Esophagus muscularis mucosa (tissue), 4 donors: ENCODE results near the gene SDK2. TPM values are rescaled to one million over a fixed set of nuclear protein-coding genes. Genes with fewer than 3 reads are reported as not detected.

ENCODE experiments used
- DNase-seq: peaks from one replicate; pipeline ENCODE4 v3.0.0-alpha.2; 2017; ENCODE audit errors: extremely low spot score
- H3K27ac ChIP-seq, 4 donors: fragments of 200-600 bp; sonication (generic); replicated peaks in 1 of 4; 1 replicate in 3 of 4; 2 replicates in 1 of 4; pipeline ENCODE4 v1.5.1; 2016 to 2019; ENCODE audit warnings: mild to moderate bottlenecking in 1 of 4
- H3K27me3 ChIP-seq, 4 donors: fragments of 200-600 bp; sonication (generic); one replicate each; pipeline versions ENCODE4 v1.5.1 to v1.6.0; 2016 to 2019
- H3K36me3 ChIP-seq, 4 donors: fragments of 200-600 bp; sonication (generic); one replicate each; pipeline ENCODE4 v1.5.1; 2016 to 2019
- H3K4me1 ChIP-seq, 4 donors: fragments of 200-600 bp; sonication (generic); one replicate each; pipeline ENCODE4 v1.5.1; 2016 to 2019
- H3K4me3 ChIP-seq, 4 donors: fragments of 200-600 bp; sonication (generic); 1 replicate in 2 of 4; 2 replicates in 2 of 4; pipeline ENCODE4 v1.5.1; 2016 to 2019; ENCODE audit warnings: mild to moderate bottlenecking in 4 of 4, moderate library complexity in 1 of 4
- H3K9me3 ChIP-seq, 4 donors: fragments of 200-600 bp; sonication (generic); 1 replicate in 3 of 4; 2 replicates in 1 of 4; pipeline ENCODE4 v1.5.1; 2016 to 2019
- CTCF ChIP-seq, 3 experiments: fragments of 200-600 bp in 2 of 3; fragments of 450-650 bp in 1 of 3; sonication (generic) in 2 of 3; IDR thresholded peaks; one replicate each; pipeline ENCODE4 v1.5.1; 2017 to 2019; ENCODE audit warnings: antibody characterized with exemption in 3 of 3, mild to moderate bottlenecking in 2 of 3, moderate library complexity in 1 of 3
- EP300 ChIP-seq: sonication (generic); formaldehyde crosslinking; IDR thresholded peaks from one replicate; pipeline ENCODE4 v1.6.1; 2017; ENCODE audit warnings: antibody characterized with exemption
- POLR2A ChIP-seq: fragments of 450-650 bp; IDR thresholded peaks from one replicate; pipeline ENCODE4 v1.6.1; 2017; ENCODE audit warnings: antibody characterized with exemption, moderate library complexity, mild to moderate bottlenecking, low read depth
- POLR2AphosphoS5 ChIP-seq, 2 donors: sonication (generic); formaldehyde crosslinking; IDR thresholded peaks; one replicate each; pipeline ENCODE4 v1.6.1; 2017; ENCODE audit warnings: antibody characterized with exemption in 2 of 2
- WGBS: methylation state at CpG from one replicate; pipeline ENCODE4 v1.1.5; 2018; 5-methylcytosine and 5-hydroxymethylcytosine counted together
- intact Hi-C: fragments of 100-400 bp; cut with DNase I; formaldehyde crosslinking; loops from one replicate; pipeline ENCODE4 v1.15.1; 2023
- total RNA-seq, 4 donors: library from RNA; depleted of rRNA; stranded (reverse); fragments of >200 nt; gene quantifications; one replicate each; pipeline versions ENCODE4 v1.1.0 to v1.2.1, GENCODE V29; 2016

The SDK2 gene
- total RNA-seq, 4 donors from 2014 or later: 0.42 to 2.0 (median 1.2) TPM

GRCh38 chr17:73582359-73582758 is 61.9 kb downstream of the SDK2 start:
- Histone ChIP-seq H3K9me3 (no peaks in the 10 kb centered on the region), H3K36me3 (no peaks in the 10 kb centered on the region), H3K27ac (no peak overlapping the region), H3K27me3 (peaks cover 0 to 34% (median 0%) of the 10 kb centered on the region in 4 donors), H3K4me3 (no peak overlapping the region), H3K4me1 (no peaks in the 10 kb centered on the region)
- intact Hi-C loops: no loop called here
- TF ChIP-seq POLR2AphosphoS5 (IDR thresholded peaks at IDR 0.05): no peak
- TF ChIP-seq CTCF (IDR thresholded peaks at IDR 0.05): no peak
- no peak for TF ChIP-seq POLR2A
- TF ChIP-seq EP300: no peak
- 74% methylated on average over 6 of the region's 6 CpGs for WGBS
- DNase-seq: no peak

- intact Hi-C loops: no loop called here
- Histone ChIP-seq H3K9me3 (no peaks in the 10 kb centered on the region), H3K27me3 (peaks cover 0 to 39% (median 0%) of the 10 kb centered on the region in 4 donors), H3K4me3 (no peak overlapping the region), H3K36me3 (no peaks in the 10 kb centered on the region), H3K4me1 (no peaks in the 10 kb centered on the region), H3K27ac (no peak overlapping the region)
- TF ChIP-seq CTCF (IDR thresholded peaks at IDR 0.05): no peak
- TF ChIP-seq POLR2AphosphoS5 (IDR thresholded peaks at IDR 0.05): no peak
- no peak for TF ChIP-seq POLR2A
- TF ChIP-seq EP300: no peak
- 100% methylated on average over 4 of the region's 7 CpGs for WGBS
- no peak for DNase-seq
Measured at GRCh38 chr17:73581379-73581778, 62.9 kb downstream of the SDK2 start.

DNA sequence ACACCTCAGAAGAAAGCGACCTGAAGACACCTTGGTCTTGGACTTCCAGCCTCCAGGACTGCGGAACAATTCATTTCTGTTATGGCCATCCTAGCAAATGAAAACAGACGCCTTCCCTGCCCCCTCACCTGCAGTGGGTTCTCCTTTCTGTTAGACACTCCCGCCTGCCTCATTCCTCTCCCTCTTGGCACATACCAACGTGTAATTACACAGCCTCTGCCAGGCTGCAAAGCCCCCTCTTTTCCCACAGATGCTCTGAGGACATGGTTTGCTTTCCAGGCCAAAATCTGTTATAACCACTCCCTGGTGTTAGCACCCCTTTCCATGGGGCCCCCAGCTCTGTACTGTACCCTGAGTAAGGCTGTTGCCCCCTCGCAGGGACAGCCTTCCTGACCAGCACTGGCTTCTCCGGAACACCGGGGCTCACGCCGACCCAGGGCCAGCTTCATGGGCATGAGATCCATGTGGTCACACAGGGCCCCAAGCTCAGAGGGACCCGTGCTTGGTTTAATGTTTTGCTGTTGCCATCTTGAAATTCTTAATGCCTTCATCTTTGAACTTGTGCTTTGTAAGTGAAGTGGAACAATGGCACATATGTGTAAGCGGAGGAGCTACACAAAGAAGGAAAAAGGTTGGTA is 64.1 kb downstream of the SDK2 start:
- intact Hi-C loops: no loop called here
- WGBS: 90% methylated on average over 12 of the region's 12 CpGs
- DNase-seq: no peak
- H3K4me3 ChIP-seq: no peak overlapping the region
- no peaks in the 10 kb centered on the region for H3K36me3 ChIP-seq
- TF ChIP-seq EP300: no peak
- no peak for TF ChIP-seq POLR2A
- H3K27ac ChIP-seq: no peak overlapping the region
- peaks cover 0 to 38% (median 0%) of the 10 kb centered on the region in 4 donors for H3K27me3 ChIP-seq
- no peaks in the 10 kb centered on the region for H3K9me3 ChIP-seq
- H3K4me1 ChIP-seq: no peaks in the 10 kb centered on the region

GRCh38 chr17:73576556-73577098 is 67.6 kb downstream of the SDK2 start:
- intact Hi-C loops: no loop called here
- Histone ChIP-seq H3K27ac (no peak overlapping the region), H3K4me3 (no peak overlapping the region), H3K36me3 (no peaks in the 10 kb centered on the region), H3K27me3 (peaks cover 0 to 41% (median 0%) of the 10 kb centered on the region in 4 donors), H3K4me1 (no peaks in the 10 kb centered on the region), H3K9me3 (no peaks in the 10 kb centered on the region)
- DNase-seq: no peak
- WGBS: 87% methylated on average over 6 of the region's 6 CpGs
- TF ChIP-seq POLR2A (no peak), CTCF (IDR thresholded peaks at IDR 0.05) (no peak), POLR2AphosphoS5 (IDR thresholded peaks at IDR 0.05) (no peak), EP300 (no peak)

DNA sequence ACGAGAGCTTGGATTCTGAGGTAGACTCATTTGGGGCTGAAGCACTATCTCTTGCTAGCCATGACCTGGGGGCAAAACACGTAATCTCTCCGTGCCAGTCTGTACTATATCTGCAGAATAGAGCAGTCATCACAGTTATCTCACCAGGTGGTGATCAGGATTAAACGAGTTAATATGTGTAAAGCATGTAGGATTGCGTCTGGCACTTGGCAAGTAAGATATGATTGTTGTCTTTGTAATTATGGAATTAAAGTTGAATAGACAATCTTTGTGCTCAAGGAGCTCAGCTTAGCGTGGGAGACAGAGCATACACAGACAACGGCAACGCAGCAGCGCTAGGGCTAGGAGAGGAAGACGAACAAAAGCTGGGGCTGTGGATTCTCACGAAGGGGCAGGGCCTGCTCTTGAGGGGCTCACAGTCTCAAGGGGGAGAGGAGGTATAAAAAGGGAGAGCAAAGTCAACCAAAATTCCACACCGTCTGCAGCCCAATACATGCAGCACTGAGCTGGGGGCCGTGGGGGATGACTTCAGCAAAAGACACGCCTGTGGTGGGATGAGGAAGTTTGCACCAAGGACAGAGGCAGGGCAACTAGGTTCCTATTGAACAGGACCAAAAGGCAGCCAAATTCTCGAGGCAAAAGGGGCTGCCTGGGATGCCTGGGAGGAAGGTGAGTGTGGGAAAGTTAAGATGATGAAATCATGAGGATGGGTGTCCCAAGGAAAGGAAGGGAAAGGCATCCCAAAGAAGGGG is 68.6 kb downstream of the SDK2 start:
- Histone ChIP-seq H3K4me3 (no peak overlapping the region), H3K4me1 (no peaks in the 10 kb centered on the region), H3K27me3 (peaks cover 0 to 42% (median 0%) of the 10 kb centered on the region in 4 donors), H3K9me3 (no peaks in the 10 kb centered on the region), H3K27ac (no peak overlapping the region), H3K36me3 (no peaks in the 10 kb centered on the region)
- 63% methylated on average over 15 of the region's 15 CpGs for WGBS
- no peak for DNase-seq
- intact Hi-C loops: no loop called here
- TF ChIP-seq CTCF (IDR thresholded peaks at IDR 0.05) (no peak), EP300 (no peak), POLR2AphosphoS5 (IDR thresholded peaks at IDR 0.05) (no peak), POLR2A (no peak)
